ACC112 (cell line): ENCODE results near the gene SEBOX.

ENCODE experiments used
- H2AFZ ChIP-seq: fragments of 200-600 bp; sonication (generic); one replicate; pipeline ENCODE4 v1.6.0; 2017; ENCODE audit warnings: antibody characterized with exemption, low read length; ENCODE audit not compliant: unreplicated experiment
- H3K27ac ChIP-seq: fragments of 200-600 bp; sonication (generic); 2 replicates; pipeline ENCODE4 v1.5.1; 2014; ENCODE audit warnings: low read depth, mild to moderate bottlenecking, antibody characterized with exemption, low read length, moderate library complexity
- H3K27me3 ChIP-seq: fragments of 200-600 bp; sonication (generic); 2 replicates; pipeline ENCODE4 v1.6.1; 2014; ENCODE audit warnings: mild to moderate bottlenecking, antibody characterized with exemption, low read length, moderate library complexity, mixed read lengths; ENCODE audit not compliant: insufficient read depth
- H3K36me3 ChIP-seq: fragments of 200-600 bp; sonication (generic); 2 replicates; pipeline ENCODE4 v1.6.1; 2016; ENCODE audit warnings: mild to moderate bottlenecking, antibody characterized with exemption, low read length, moderate library complexity, mixed read lengths; ENCODE audit not compliant: insufficient read depth
- H3K4me1 ChIP-seq: fragments of 200-600 bp; sonication (generic); one replicate; pipeline ENCODE4 v1.6.1; 2016; ENCODE audit warnings: low read length, mixed read lengths; ENCODE audit not compliant: insufficient read depth, unreplicated experiment, control insufficient read depth
- H3K4me3 ChIP-seq: fragments of 200-600 bp; sonication (generic); 2 replicates; pipeline ENCODE4 v1.5.1; 2014; ENCODE audit warnings: mild to moderate bottlenecking, low read depth, low read length
- H3K79me2 ChIP-seq: fragments of 200-600 bp; sonication (generic); one replicate; pipeline ENCODE4 v1.6.0; 2016; ENCODE audit warnings: low read length; ENCODE audit not compliant: control insufficient read depth, unreplicated experiment, insufficient read depth

Gene SEBOX

GRCh38 chr17:28379814-28380801 is 15.1 kb upstream of the SEBOX start:
- no peak overlapping the region for H3K27ac ChIP-seq
- no peak overlapping the region for H3K4me3 ChIP-seq
- no peaks in the 10 kb centered on the region for H3K36me3 ChIP-seq
- H3K79me2 ChIP-seq: no peaks in the 10 kb centered on the region
- H3K27me3 ChIP-seq: no peaks in the 10 kb centered on the region
- no peak overlapping the region for H2AFZ ChIP-seq
- no peaks in the 10 kb centered on the region for H3K4me1 ChIP-seq

GRCh38 chr17:28372945-28373274 is 7.9 kb upstream of the SEBOX start:
- H3K27me3 ChIP-seq: no peaks in the 10 kb centered on the region
- H3K4me1 ChIP-seq: peaks cover 26% of the 10 kb centered on the region
- H2AFZ ChIP-seq: no peak overlapping the region
- H3K4me3 ChIP-seq: peak overlapping the region; percentile 88
- H3K79me2 ChIP-seq: no peaks in the 10 kb centered on the region
- no peaks in the 10 kb centered on the region for H3K36me3 ChIP-seq
- no peak overlapping the region for H3K27ac ChIP-seq

- Histone ChIP-seq H3K27me3 (no peaks in the 10 kb centered on the region), H3K4me3 (peak overlapping the region; percentile 88), H3K79me2 (no peaks in the 10 kb centered on the region), H3K27ac (peak overlapping the region; percentile 27; the same call in 1 of the 2 replicates), H2AFZ (peak overlapping the region; percentile 83), H3K36me3 (no peaks in the 10 kb centered on the region), H3K4me1 (peaks cover 26% of the 10 kb centered on the region)
Measured at GRCh38 chr17:28372203-28372944, 7.4 kb upstream of the SEBOX start.

GRCh38 chr17:28371245-28372202 is 6.5 kb upstream of the SEBOX start, which contains the start of gene SARM1:
SARM1 (plus strand) TSS chr17:28371694; CDS start chr17:28372033, 339 bp downstream.
- Histone ChIP-seq H3K4me3 (peak within 1 kb of the TSS; percentile 88), H3K4me1 (peaks cover 26% of the 10 kb centered on the region), H3K27ac (peak within 1 kb of the TSS; percentile 58), H3K36me3 (no peaks in the 10 kb centered on the region), H2AFZ (peak within 1 kb of the TSS; percentile 83), H3K27me3 (no peaks in the 10 kb centered on the region), H3K79me2 (no peaks in the 10 kb centered on the region)

- Histone ChIP-seq H3K4me3 (peak overlapping the region; percentile 88), H2AFZ (no peak overlapping the region), H3K36me3 (no peaks in the 10 kb centered on the region), H3K27ac (peak overlapping the region; percentile 58), H3K27me3 (no peaks in the 10 kb centered on the region), H3K4me1 (peaks cover 26% of the 10 kb centered on the region), H3K79me2 (no peaks in the 10 kb centered on the region)
Measured at GRCh38 chr17:28370744-28371103, 5.7 kb upstream of the SEBOX start.

- Histone ChIP-seq H3K4me3 (peak within 1 kb of the TSS; percentile 88), H3K79me2 (no peaks in the 10 kb centered on the region), H2AFZ (no peak within 1 kb of the TSS), H3K27me3 (no peaks in the 10 kb centered on the region), H3K36me3 (no peaks in the 10 kb centered on the region), H3K27ac (peak within 1 kb of the TSS; percentile 58), H3K4me1 (peaks cover 26% of the 10 kb centered on the region)
Measured at GRCh38 chr17:28370035-28370743, 5.2 kb upstream of the SEBOX start, which contains the start of gene VTN. VTN (minus strand) TSS chr17:28370307; CDS start chr17:28370203, 104 bp downstream.

GRCh38 chr17:28369684-28370034 is 4.7 kb upstream of the SEBOX start:
- H3K36me3 ChIP-seq: no peaks in the 10 kb centered on the region
- H3K79me2 ChIP-seq: no peaks in the 10 kb centered on the region
- H3K4me3 ChIP-seq: no peak overlapping the region
- H3K4me1 ChIP-seq: peaks cover 26% of the 10 kb centered on the region
- H2AFZ ChIP-seq: no peak overlapping the region
- H3K27ac ChIP-seq: no peak overlapping the region
- no peaks in the 10 kb centered on the region for H3K27me3 ChIP-seq

- Histone ChIP-seq H2AFZ (no peak overlapping the region), H3K27ac (no peak overlapping the region), H3K79me2 (no peaks in the 10 kb centered on the region), H3K4me1 (peaks cover 26% of the 10 kb centered on the region), H3K36me3 (no peaks in the 10 kb centered on the region), H3K4me3 (no peak overlapping the region), H3K27me3 (no peaks in the 10 kb centered on the region)
Measured at GRCh38 chr17:28368915-28369683, 4.1 kb upstream of the SEBOX start.

- H3K79me2 ChIP-seq: no peaks in the 10 kb centered on the region
- H3K4me3 ChIP-seq: no peak overlapping the region
- no peak overlapping the region for H3K27ac ChIP-seq
- H3K36me3 ChIP-seq: no peaks in the 10 kb centered on the region
- no peaks in the 10 kb centered on the region for H3K27me3 ChIP-seq
- no peak overlapping the region for H2AFZ ChIP-seq
- peaks cover 23% of the 10 kb centered on the region for H3K4me1 ChIP-seq
Measured at GRCh38 chr17:28368306-28368831, 3.4 kb upstream of the SEBOX start.
